Smooth muscle cell of the brain vasculature (primary cell): ENCODE results near the gene PPFIA1.
"Not testable (repeated sequence)": the region's sequence is repeated elsewhere in the genome, so short reads cannot be mapped to it uniquely, and the experiment has no call there.

ENCODE experiments used
- DNase-seq: peaks from one replicate; pipeline ENCODE4 v3.0.0-alpha.2; 2012; ENCODE audit warnings: low read depth, low spot score

Gene PPFIA1

DNA sequence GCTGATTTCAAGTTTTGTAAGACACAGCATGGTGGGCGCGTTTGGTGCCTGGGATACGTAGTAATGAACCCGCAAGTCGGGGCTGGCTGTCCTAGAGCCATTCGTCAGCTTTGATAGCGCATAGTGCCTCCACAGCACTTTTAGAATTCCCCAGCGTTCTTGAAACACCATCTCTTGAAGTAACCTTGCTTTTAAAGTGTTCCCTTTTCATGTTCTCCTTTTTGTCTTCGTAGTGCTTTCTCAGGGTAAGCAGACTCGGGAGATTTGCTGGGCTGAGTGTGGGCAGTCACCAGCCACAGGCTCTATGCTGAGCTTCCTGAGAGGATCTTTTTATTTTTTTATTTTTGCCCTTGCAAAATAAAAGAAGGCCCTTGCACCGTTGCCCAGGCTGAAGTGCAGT, 88.3 kb downstream of the PPFIA1 start:
- DNase-seq, result no peak

GRCh38 chr11:70359451-70360205, 89.1 kb downstream of the PPFIA1 start:
- no peak for DNase-seq

- no peak for DNase-seq
Measured at GRCh38 chr11:70360211-70360610, 89.7 kb downstream of the PPFIA1 start.

- DNase-seq, result no peak
Measured at GRCh38 chr11:70364178-70364577, 93.7 kb downstream of the PPFIA1 start.

GRCh38 chr11:70364745-70365543, 94.5 kb downstream of the PPFIA1 start:
- no peak for DNase-seq

- DNase-seq, result no peak
Measured at GRCh38 chr11:70365544-70365927, 95.0 kb downstream of the PPFIA1 start.

DNA sequence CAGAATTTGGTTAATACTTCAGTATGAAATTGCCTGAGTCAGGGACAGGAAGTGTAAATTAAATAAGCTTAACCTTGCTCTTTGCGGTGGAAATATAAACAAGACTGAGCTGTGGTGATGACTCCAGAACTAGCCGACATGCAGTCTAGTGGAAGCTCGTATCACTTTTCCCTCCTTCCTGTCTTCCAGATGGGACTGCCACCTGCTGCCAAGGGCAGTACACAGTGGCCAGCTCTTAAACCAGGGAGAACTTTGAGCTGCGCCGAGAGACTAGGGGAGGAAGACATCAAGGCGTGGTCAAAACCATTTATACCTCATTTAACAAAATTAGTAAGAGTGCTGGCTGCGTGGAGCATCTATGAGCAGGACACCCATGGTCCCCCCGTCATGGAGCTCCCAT, 96.6 kb downstream of the PPFIA1 start:
- DNase-seq, result peak; percentile 17

DNA sequence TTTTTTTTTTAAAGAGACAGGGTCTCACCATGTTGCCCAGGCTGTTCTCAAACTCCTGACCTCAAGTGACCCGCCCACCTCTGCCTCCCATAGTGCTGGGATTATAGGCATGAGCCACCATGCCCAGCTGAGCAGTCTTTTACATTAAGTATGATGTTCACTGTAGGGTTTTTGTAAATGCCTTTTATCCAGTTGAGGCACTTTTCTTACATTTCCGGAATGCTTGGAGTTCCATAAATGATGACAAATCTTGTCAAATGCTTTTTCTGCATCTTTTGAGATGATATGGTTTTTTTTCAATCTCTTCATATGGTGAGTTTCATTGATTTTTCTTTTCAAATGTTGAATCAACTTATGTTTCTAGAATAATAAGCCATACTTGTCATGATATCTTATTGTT, 98.5 kb downstream of the PPFIA1 start:
- no peak for DNase-seq

DNA sequence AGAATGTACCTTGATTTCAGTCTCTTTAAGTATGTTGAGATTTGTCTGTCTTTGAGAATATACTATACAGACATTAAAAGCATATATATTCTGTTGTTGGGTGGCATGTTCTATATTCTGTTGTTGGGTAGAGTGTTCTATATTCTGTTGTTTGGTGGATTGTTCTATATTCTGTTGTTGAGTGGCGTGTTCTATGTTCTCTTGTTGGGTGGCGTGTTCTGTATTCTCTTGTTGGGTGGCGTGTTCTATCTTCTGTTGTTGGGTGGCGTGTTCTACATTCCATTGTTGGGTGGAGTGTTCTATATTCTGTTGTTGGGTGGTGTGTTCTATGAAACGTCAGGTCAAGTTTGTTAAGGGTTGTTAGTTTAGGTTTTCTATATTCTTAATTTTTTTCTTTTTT, 100.8 kb downstream of the PPFIA1 start:
- no peak for DNase-seq

- no peak for DNase-seq
Measured at GRCh38 chr11:70372076-70372475, 101.6 kb downstream of the PPFIA1 start.

- DNase-seq, result no peak
Measured at GRCh38 chr11:70376621-70377020, 106.1 kb downstream of the PPFIA1 start.

DNA sequence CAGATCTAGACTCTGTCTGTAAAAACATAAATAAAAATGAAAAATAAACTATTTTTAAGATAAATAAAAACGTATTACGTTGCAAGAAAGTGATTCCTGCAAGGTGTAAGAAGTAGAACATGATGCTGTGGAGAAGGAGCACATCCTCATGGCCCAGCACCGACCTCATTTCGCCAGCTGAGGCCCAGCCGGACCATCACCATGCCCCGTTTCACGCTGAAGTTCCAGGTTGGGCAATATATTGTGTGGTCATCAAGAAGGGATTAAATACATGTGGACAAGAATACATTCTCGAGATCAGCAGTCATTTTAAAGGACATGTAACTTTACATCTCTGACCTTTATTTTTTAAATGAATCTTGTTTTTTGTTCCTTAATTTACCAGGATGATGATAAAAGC, 107.2 kb downstream of the PPFIA1 start:
- no peak for DNase-seq

DNA sequence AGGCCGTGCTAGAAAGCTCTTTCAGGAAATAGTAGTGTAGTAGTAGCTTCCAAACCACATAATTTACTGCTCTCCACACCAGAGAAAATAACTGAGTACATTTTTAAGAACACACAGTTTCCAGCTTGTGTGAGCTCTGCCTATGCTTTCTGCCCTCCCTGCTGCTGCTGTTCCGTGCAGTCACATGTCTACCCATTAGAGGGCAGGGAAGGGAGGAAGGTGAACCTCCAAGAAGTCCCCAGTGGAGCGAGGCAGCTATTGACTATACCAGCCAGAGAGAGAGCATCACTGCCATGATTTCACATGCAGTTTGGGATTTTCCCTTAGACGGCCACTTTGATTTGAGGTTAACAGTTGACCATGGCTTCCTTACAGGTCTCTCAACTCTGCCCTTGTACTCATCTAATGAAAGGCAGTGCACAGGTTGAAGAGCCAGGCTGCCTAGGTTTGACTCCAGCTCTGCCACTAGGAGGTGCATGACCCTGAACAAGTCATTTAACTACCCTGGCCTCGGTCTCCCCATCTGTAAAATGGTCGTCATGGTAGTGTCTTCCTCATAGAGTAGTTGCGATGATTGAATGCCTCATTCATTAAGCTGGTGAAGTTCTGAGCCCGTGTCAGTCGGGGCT, 108.1 kb downstream of the PPFIA1 start:
- no peak for DNase-seq

- no peak for DNase-seq
Measured at GRCh38 chr11:70381350-70381749, 110.9 kb downstream of the PPFIA1 start.

DNA sequence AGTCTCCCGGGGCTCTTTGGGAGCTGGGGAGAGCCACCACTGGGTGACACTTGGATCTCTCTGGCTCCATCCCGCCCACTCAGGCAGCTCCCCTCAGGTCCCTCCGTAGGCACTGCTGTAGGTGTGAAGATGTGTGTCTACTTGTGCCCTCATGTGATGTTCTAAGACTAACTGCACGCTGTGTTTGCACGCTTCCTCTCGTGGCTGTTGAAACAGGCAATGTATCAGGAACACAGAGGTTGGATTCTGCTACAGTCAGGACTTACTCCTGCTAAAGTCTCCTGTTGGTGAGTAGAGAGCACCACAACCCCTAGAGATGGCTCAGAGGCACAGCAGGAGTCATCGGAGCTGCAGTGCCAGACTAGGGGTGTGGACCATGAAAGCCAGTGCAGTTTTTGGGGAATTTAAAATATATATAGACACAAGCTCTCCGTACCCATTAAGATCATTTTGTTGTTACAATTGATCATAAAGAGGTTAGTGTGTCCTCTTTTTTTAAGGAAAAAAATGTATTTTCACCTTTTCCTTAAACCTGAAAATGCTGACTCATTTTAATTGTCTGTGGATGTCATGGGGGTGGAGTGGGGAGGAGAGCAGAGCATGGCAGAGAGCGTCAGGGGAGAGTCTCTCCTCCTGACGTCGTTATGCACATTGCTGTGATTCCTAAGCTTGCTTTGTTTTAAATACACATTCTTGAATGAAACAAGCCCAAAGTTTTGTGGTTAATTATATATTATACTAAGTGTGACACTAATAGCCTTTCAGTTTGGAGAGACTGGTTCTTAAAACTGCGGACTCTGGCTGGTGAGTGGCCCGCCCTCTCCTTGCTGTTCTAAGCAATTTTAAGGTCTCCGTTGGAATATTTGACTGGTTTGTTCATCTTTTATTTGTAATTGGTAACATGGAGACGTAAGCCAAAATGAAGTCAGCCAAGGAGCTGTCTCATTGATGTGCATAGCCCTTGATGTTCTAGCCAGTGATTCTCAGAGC, 111.7 kb downstream of the PPFIA1 start:
- DNase-seq, result no peak

DNA sequence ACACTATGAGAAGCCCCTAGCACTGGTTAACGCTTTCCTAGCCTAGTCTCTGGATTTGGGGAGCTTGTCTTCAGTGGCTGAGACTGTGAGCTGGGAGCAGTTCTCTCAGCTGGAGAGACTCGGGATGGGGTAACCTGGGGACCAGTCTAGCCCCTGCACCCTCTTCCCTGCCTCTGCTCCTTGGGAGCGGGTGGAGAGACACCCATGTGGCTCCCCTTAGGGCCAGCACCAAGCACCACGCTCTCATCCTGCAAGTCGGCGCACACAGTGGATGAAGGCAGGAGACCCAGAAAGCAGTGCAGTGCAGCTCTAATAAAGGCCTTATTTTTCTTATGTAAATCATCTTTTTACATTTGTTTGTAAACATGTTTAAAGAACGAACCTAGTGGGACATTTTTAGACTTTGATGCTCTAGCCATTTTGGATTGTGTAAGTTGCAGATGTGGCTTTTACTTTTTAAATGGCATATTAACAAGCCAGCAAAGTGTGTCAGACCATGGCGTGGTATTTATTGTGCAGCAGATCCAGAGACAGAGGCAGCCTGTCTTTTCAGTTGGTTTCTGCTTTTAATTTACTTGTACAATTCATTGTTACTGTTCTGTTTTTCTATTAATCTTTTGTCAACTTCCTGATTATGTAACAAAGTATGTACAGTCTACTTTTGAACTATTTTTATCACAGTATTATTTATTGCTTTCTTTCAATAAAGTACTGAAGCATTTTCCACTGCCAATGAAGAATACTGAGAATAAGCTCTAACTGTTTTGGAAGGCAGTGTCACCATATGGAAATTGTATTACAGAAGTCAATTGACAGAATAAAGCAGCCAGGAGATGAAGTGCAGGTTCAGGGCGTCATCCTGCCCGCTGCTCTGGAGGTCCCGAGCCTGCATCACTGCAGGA, 113.4 kb downstream of the PPFIA1 start:
- no peak for DNase-seq

DNA sequence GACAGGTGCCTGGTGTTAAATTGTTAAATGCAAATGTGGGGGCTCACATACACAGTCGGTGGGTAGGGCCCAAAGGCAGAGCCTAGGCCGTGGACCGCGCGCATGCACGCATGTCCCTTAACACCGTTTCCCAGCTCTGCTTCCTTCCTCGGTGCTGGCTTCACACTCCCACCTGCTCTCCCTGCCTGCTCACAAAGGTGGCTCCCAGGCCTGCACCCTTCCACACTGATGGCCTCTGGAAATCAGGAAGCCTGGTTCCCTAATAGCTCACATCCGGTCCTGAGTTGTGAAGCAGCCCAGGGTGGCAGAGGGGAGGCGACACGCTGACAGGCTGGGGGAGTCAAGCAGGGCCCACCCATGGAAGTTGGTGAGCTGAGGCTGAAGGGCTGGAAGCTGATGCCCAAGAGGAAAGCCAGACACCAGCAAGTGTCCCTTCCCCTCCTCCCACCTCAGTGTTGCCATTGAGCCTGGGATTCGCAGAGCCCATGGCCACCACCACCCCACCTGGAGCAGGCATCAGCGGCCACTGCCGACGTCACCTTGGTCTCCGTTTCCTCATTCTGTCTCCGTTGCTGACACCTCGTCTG, 114.2 kb downstream of the PPFIA1 start:
- DNase-seq, result no peak

DNA sequence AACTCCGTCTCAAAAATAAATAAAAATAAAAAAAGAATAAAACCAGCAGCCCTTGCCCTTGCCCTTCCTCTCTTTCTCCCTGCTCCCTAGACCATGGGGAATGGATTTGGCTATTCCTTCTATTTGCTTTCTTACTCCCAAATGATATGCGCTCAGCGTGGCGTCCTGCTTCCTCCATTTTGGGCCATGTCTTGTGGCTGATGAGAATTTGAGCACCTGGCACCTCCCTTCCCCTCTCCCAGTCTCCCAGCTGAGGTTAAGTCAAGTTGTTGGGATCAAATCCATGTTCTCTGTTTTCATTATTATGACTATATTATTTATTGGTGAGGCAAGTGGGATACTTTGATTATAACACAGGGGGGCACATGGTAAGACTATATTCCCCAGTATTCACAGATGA, 117.1 kb downstream of the PPFIA1 start:
- DNase-seq, result no peak

DNA sequence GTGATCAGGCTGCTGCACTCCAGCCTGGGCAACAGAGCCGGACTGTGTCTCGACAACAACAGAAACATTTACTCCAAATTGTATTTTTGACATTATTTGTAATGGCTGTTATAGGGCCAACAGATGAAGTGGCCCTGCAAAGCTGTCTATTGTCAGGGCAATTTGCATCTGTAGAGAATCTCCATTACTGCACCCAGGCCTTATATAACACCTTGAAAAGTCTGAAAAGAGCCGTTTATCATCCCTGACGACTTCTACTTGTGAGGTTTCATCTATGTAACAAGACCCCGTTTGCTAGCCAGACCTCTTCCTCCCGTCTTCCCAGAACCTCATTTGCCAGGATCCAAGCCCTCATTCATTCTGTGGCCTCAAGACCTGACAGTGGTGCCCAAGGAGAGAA, 118.7 kb downstream of the PPFIA1 start:
- DNase-seq, result no peak

GRCh38 chr11:70390882-70391281, 120.4 kb downstream of the PPFIA1 start:
- DNase-seq, result not testable (repeated sequence)
